Stimulated activated memory B cell treated with anti-CD40 and anti-IgM and Interleukin-4, amounts not matched to agents 10 μg/mL and 1 μg/mL and 100 μg/mL, for 72 hours (primary cell): ENCODE data around the gene ZFPM1.

ENCODE experiments used
- ATAC-seq: fragments of 150-1000 bp; cut with Tn5 transposase; 2 replicates; pipeline ENCODE4 v1.10.0; 2021
- H3K27ac Mint-ChIP-seq: one replicate; pipeline ENCODE4 v1.8.0; 2022; ENCODE audit warnings: mild to moderate bottlenecking, mixed read lengths
- H3K27me3 Mint-ChIP-seq: one replicate; pipeline ENCODE4 v1.8.0; 2022; ENCODE audit warnings: mixed read lengths
- H3K36me3 Mint-ChIP-seq: one replicate; pipeline ENCODE4 v1.8.0; 2022; ENCODE audit warnings: mixed read lengths
- H3K4me1 Mint-ChIP-seq: one replicate; pipeline ENCODE4 v1.8.0; 2022; ENCODE audit warnings: mixed read lengths
- H3K4me3 Mint-ChIP-seq: one replicate; pipeline ENCODE4 v1.8.0; 2022; ENCODE audit warnings: mild to moderate bottlenecking, moderate library complexity, mixed read lengths
- H3K9me3 Mint-ChIP-seq: one replicate; pipeline ENCODE4 v1.8.0; 2022; ENCODE audit warnings: mixed read lengths

The ZFPM1 gene

DNA sequence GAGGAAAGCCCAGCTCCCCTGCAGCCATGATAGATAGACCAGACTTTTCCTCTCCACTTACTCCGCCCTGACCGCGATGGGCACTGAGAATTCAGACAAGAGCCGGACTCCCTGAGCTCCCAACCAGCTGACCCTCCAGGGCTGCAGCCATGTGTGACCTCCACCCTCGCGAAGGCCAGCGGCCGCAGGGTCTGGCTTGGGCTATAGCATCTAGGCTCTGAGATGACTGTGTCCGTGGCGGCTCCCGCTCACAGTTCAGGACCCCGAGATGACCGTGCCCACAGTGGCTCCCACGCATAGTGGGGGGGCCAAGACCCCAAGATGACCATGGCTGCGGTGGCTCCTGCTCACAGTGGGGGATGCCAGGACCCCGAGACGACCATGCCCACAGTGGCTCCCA is 18.0 kb downstream of the ZFPM1 start:
- Mint-ChIP-seq H3K27me3 (no peaks in the 10 kb centered on the region), H3K4me1 (peaks cover 61% of the 10 kb centered on the region), H3K36me3 (no peaks in the 10 kb centered on the region), H3K4me3 (no peak overlapping the region), H3K27ac (no peak overlapping the region), H3K9me3 (no peaks in the 10 kb centered on the region)
- no peak for ATAC-seq

DNA sequence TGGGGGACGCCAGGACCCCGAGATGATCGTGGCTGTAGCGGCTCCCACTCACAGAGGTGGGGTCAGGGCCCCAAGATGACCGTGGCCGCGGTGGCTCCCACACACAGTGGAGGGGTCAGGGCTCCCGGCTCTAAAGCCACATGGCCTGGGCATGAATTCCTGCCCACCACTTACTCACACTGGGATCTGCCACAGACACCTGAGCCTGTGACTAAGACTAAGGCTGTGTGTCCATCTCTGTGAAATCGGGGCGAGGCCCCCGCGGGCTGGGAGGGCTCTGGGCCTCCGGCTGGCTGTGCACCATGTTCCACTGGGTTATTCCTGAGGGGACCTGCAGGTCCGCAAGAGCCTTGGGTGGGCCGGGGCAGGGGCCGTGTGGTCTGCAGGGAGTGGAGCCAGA is 18.5 kb downstream of the ZFPM1 start:
- no peak for ATAC-seq
- H3K27me3 Mint-ChIP-seq = no peaks in the 10 kb centered on the region
- H3K36me3 Mint-ChIP-seq = no peaks in the 10 kb centered on the region
- H3K9me3 Mint-ChIP-seq = no peaks in the 10 kb centered on the region
- peaks cover 57% of the 10 kb centered on the region for H3K4me1 Mint-ChIP-seq
- H3K4me3 Mint-ChIP-seq = no peak overlapping the region
- H3K27ac Mint-ChIP-seq = no peak overlapping the region

DNA sequence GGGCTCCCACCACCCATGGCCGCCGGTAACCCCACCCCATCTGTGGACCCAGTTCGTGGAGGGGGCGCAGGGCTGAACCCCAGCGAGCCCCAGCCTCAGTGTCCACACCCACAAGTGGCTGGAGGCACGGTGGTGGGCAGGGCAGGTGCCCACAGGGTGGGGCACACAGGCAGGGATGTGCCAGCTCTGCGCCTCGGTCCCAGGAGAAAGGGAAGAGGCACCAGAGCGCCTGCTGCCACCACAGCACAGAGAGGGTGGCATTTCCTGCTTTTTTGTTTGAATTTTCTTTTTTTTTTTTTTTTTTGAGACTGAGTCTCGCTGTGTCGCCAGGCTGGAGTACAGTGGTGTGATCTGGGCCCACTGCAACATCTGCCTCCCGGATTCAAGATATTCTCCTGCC is 19.0 kb downstream of the ZFPM1 start:
- Mint-ChIP-seq H3K27me3 (no peaks in the 10 kb centered on the region), H3K36me3 (no peaks in the 10 kb centered on the region), H3K9me3 (no peaks in the 10 kb centered on the region), H3K4me1 (peaks cover 57% of the 10 kb centered on the region), H3K4me3 (no peak overlapping the region), H3K27ac (peak overlapping the region; percentile 17)
- no peak for ATAC-seq

DNA sequence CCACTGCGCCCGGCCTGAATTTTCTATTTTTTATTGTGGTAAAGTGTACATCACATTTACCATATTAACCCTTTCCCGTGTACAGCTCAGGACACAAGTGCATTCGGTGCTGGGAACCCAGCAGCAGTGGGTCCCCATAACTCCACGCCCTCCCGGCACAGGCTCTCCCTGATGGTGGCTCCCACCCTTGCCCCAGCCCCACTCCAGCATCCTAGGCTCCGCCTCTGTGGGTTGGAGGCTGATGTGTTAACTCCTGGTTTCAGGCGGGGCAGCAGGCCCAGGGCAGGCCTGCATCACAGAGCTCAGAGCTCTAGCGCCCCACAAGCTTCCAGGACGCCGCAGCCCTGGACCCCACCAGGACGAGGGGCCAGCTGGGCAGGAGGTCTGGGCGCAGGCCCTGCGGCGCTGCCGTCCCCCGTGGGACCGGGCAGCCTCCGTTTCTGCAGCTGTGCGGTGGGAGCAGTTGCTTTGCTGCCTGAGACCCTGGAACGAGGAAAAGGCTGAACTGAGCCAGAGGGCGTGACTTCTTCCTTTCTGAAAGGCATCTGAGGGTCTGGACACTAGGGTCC is 19.6 kb downstream of the ZFPM1 start:
- H3K27me3 Mint-ChIP-seq = no peaks in the 10 kb centered on the region
- no peak overlapping the region for H3K4me3 Mint-ChIP-seq
- no peak for ATAC-seq
- H3K27ac Mint-ChIP-seq = peak overlapping the region; percentile 17
- peaks cover 57% of the 10 kb centered on the region for H3K4me1 Mint-ChIP-seq
- no peaks in the 10 kb centered on the region for H3K36me3 Mint-ChIP-seq
- H3K9me3 Mint-ChIP-seq = no peaks in the 10 kb centered on the region

DNA sequence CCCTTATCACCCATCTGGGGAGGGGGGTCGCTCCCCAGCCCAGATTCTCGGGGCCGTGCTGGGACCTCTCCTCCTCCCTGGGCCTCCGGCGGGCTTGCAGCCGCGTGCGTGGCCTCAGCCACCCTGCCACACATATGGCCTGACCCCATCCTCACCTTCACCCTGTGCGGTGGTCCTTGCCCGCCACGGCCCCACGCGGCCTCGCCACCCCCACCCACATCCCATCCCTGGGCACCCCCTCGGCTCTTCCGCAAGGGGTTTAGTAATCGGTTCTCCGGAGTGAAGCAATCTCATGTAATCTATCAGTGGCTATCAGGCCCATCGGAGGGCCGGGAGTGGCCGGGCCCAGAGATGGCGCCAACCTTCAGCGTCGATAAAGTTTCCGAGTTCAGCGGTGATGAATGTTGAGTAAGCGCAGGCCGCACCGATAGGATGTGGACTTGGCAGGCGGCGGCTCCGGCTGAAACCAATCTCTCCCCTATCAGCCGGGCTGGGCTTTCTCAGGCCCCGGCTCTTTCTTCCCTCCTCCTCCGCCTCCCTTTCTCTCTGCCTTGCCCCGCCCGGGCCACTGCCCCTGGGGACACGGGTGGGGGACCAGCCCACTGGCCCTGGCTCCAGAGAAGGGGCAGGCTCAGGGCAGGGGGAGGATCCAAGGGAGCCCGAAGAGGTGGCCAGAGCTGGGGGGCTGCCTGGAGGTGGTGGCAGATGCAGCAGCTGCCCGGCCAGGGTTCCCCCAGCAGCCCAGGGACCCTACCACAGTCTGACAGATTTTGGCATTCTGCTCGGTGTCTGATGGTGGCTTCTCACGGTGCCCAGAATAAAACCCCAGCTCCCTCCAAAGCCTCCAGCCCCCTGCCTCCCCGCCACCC is 20.8 kb downstream of the ZFPM1 start:
- Mint-ChIP-seq H3K4me1 (peaks cover 58% of the 10 kb centered on the region), H3K36me3 (no peaks in the 10 kb centered on the region), H3K27ac (no peak overlapping the region), H3K27me3 (no peaks in the 10 kb centered on the region), H3K9me3 (no peaks in the 10 kb centered on the region), H3K4me3 (no peak overlapping the region)
- ATAC-seq = no peak

DNA sequence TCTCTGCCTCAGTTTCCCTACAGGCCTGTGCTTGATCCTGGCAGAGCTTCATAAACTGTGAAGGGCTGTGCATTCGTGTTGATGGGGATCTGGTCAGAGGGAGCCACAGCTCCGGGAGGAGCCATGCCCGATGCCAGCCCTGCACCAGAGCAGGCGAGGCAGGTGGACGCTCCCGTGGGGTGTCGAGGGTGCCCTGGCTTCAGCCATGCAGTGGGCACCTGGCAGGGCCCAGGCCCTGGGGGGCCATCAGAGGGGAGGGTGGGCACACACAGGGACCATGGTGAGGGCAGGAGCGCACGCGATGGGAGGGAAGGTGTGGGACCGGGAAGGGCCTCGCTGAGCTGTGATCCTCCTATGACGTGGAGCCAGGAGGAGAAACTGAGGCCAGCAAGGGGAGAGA is 22.0 kb downstream of the ZFPM1 start:
- Mint-ChIP-seq H3K4me3 (no peak overlapping the region), H3K27ac (no peak overlapping the region), H3K9me3 (no peaks in the 10 kb centered on the region), H3K27me3 (no peaks in the 10 kb centered on the region), H3K36me3 (no peaks in the 10 kb centered on the region), H3K4me1 (peaks cover 58% of the 10 kb centered on the region)
- ATAC-seq = no peak

DNA sequence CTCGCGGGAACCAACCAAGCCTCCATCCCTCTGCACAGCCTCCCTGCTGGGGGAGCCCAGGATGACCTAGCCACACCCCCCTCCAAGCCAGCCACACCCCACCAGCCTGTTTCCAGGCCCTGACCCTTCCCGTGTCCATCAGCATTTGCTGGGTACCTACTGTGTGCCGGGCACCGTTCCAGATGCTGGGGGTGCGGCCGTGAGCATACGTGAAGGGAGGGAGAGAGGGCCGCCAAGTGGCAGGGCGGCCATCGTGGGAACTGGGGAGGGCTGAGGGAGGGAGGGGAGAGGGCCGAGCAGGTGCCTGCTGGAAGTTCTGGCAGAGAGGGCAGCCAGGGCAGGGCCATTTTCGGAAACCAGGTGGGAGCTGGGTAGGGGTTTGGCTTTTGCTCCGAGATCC is 23.1 kb downstream of the ZFPM1 start:
- Mint-ChIP-seq H3K27ac (no peak overlapping the region), H3K4me3 (no peak overlapping the region), H3K4me1 (peaks cover 58% of the 10 kb centered on the region), H3K27me3 (no peaks in the 10 kb centered on the region), H3K9me3 (no peaks in the 10 kb centered on the region), H3K36me3 (no peaks in the 10 kb centered on the region)
- no peak for ATAC-seq

DNA sequence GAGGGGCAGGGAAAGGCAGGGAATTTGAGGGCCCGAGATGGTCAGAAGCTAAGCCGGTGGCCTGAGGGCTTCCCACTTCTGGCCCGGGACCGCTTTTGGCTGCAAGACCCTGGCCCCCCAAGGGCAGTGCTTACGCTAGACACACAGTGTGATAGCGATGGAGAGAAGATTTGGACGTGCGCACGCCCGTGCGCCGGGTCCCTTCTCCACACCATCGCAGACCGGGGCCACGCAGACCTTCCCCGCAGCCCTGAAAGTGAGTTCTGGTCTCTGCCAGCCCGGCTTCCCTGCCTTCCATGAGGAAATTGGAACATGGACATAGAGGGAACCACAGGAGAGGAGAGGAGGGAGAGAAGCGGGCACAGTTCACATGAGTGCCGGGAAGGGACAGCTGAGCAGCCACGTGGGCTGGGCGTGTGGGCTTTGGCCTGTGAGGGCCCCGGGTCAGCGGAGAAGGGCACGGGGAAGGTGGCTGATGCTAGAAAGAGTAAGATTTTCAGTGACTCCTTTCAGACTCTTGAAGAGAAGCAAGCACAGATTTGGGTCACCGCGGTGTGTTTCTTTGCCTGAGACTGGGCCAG is 23.8 kb downstream of the ZFPM1 start:
- ATAC-seq = no peak
- H3K27ac Mint-ChIP-seq = peak overlapping the region; percentile 66
- no peak overlapping the region for H3K4me3 Mint-ChIP-seq
- no peaks in the 10 kb centered on the region for H3K9me3 Mint-ChIP-seq
- peaks cover 60% of the 10 kb centered on the region for H3K4me1 Mint-ChIP-seq
- H3K27me3 Mint-ChIP-seq = no peaks in the 10 kb centered on the region
- H3K36me3 Mint-ChIP-seq = no peaks in the 10 kb centered on the region

DNA sequence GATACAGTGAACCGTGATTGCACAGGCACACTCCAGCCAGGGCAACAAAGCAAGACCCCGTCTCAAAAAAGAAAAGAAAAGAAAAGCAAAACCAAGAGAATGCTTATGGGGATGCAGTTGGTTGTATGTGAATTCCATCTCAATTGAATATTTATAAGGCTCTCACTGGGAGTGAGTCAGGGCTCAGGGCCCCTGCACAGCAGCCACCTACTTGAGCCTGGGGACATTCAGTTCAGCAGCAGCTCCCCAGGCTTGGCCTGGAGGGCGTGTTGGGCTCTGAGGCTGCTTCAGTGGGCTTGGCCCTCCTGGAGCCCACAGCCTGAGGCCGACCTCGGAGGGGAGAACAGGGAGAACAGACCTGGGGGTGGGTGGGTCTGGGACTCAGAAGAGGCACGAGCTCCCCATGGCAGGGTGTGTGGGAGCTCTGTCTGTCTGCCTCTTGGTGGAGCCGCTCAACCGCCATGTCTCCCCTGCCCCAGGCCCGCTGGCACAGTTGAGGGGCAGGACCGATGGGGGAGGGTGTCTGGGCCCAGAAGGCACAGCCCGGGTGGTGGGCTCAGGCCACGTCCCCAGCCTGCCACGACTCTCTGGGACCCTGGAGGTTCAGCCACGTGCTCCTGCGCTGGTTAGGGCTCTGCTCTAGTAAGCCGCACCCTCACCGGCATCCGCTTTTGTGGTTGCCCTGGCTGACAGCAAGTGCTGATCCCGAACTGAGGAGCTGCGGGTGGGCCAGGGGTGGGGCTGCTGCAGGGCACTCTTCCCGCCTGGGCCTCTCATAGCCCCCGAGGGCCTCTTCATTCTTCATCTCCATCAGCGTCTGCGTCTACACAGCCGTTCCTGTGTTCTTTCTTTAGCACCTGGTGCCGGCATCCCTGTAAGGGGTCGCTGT is 24.8 kb downstream of the ZFPM1 start:
- Mint-ChIP-seq H3K9me3 (no peaks in the 10 kb centered on the region), H3K4me1 (peaks cover 67% of the 10 kb centered on the region), H3K36me3 (no peaks in the 10 kb centered on the region), H3K27me3 (no peaks in the 10 kb centered on the region), H3K4me3 (peak overlapping the region; percentile 14), H3K27ac (peak overlapping the region; percentile 66)
- ATAC-seq = no peak

DNA sequence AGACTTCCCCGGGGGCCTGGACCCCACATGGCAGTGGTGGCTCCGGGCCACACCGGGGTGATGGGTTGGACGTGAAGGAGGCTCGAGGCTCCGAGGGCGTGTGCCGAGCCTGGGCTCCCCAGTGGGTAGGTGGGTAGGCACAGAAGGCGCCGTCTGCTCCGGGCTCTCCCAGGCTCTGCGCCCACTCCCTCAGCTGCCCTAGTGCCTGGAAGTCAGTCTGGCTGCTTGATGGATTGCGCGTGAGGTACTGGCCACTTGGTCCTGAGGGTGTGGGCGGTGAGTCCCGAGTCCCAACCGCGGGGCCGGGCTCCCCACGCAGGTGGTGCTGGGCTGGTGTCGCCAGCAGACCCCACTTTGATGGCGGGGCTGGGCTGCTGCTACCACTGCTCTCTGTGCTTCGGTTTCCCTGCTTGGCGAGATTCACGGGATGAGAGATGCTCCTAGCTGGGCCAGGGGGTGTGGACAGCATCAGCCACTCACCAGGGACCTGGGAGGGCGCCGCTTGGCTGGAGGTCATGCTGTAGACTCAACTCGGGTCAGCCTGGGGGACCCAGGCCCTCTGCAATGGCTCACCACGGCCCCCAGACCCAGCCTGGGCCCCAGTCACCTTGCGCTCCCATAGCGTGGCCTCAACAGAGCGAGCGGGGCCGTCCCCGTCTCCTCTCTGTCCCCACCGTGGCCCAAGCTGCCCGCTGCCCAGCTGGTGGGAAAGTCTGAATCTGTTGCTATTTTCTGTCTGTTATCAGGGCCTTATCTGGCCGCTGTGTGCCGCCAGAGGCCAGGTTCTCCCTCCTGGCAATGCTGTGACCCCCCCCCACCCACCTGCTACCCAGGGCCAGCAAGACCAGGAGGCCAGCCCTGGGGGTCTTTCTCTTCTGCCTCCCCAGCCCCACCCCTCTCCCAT is 26.1 kb downstream of the ZFPM1 start:
- Mint-ChIP-seq H3K4me1 (peaks cover 78% of the 10 kb centered on the region), H3K27me3 (no peaks in the 10 kb centered on the region), H3K9me3 (no peaks in the 10 kb centered on the region), H3K27ac (peak overlapping the region; percentile 66), H3K36me3 (no peaks in the 10 kb centered on the region), H3K4me3 (peak overlapping the region; percentile 22)
- peak; percentile 6 for ATAC-seq

DNA sequence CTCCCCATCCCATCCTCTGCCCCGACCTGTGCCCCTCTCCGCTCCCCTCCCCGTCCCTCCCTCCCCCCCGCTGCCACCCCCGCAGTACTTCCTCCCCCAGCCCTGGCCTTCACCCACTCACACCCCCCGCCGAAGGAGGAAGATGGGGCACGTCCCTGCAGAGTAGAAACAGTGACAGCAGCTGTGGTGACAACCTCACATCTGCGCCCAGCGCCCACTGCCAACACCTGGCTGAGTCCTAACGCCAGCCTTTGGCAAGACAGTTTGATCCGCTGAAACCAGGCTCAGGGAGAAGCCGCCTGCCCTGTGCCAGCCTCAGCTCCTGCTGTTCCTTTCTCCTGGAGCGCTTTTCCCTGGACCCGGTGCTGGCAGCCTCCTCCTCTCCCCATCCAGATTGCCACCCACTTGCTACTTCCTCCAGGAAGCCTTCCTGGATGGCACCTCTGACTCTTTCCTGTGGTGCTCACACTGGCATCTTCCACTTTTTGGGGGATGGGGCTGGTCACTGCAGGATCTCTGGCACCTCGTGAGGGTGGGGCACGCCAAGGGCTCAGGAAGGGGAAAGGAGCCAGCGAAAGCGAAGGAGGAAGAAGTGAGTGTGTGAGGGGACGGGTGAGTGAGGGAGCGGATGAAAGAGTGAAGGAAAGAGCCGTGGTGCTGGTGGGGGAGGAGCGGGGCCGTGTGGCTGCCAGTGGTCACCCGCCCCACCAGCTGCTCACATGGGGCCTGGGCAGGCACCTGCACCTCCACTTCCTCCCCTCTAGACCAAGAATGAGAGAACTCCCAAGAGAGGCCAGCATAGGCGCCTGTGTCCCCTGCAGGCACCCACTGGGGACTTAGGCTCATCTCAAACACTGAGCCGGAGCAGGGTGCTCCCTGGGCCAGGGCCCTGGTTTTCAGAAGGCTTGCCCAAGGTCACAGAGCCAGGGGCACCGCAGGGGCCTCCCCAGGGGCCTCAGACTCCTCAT is 27.0 kb downstream of the ZFPM1 start:
- H3K27ac Mint-ChIP-seq = peak overlapping the region; percentile 66
- H3K4me3 Mint-ChIP-seq = peak overlapping the region; percentile 55
- peak; percentile 88 for ATAC-seq
- H3K27me3 Mint-ChIP-seq = no peaks in the 10 kb centered on the region
- peaks cover 80% of the 10 kb centered on the region for H3K4me1 Mint-ChIP-seq
- peaks cover 9% of the 10 kb centered on the region for H3K36me3 Mint-ChIP-seq
- no peaks in the 10 kb centered on the region for H3K9me3 Mint-ChIP-seq

DNA sequence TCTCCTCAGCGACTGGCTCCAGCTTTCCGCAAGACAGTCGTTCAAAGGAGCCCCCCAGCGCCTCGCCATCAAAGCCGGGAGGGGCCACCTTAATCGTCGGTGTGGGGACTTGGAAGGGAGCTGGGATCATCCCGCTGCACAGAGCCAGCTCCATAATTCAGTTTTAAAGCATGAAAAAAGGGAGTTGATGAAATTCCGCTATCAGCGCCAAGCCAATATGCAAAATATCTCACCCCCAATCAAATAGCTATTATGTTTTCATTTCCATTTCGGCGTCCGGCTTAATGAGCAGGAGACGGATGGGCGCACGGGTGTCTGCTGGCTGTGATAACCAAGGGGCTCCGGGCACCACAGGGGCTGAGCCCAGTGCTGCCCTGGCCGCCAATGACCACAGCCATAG is 27.7 kb downstream of the ZFPM1 start:
- no peaks in the 10 kb centered on the region for H3K9me3 Mint-ChIP-seq
- no peak overlapping the region for H3K4me3 Mint-ChIP-seq
- peak overlapping the region; percentile 66 for H3K27ac Mint-ChIP-seq
- H3K27me3 Mint-ChIP-seq = no peaks in the 10 kb centered on the region
- peaks cover 80% of the 10 kb centered on the region for H3K4me1 Mint-ChIP-seq
- no peak for ATAC-seq
- peaks cover 9% of the 10 kb centered on the region for H3K36me3 Mint-ChIP-seq

DNA sequence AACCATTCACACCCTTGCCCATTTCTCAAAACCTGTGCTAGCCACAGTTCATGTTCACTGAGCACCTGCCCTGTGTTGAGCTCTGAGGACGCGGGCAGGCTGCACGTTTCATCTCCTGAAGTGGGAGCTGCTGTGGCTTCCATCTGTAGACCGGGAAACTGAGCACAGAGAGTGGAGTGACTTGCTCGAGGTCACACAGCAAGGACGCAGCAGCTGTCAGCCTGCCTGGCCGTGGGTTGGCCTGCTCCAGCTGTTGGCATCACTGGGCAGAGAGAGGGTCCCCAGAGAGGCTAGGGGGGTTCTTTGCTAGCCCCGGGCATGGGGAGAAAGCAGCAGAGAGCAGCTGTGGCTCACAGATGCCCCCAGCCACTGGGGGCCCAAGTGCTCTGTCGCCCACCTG is 28.8 kb downstream of the ZFPM1 start:
- H3K4me3 Mint-ChIP-seq = peak overlapping the region; percentile 17
- H3K27ac Mint-ChIP-seq = peak overlapping the region; percentile 47
- peaks cover 9% of the 10 kb centered on the region for H3K36me3 Mint-ChIP-seq
- no peaks in the 10 kb centered on the region for H3K9me3 Mint-ChIP-seq
- H3K4me1 Mint-ChIP-seq = peaks cover 77% of the 10 kb centered on the region
- ATAC-seq = no peak
- no peaks in the 10 kb centered on the region for H3K27me3 Mint-ChIP-seq
